ENCODE measurements around the gene FOXO3. TPM values are rescaled to one million over a fixed set of nuclear protein-coding genes. Genes with fewer than 3 reads are reported as not detected.

FOXO3 gene
- total and polyA plus RNA-seq, 2 donors (not counting 3 experiments of a cell fraction or from before 2014, with no cell fraction given): 14.4 to 16.9 TPM

DNA sequence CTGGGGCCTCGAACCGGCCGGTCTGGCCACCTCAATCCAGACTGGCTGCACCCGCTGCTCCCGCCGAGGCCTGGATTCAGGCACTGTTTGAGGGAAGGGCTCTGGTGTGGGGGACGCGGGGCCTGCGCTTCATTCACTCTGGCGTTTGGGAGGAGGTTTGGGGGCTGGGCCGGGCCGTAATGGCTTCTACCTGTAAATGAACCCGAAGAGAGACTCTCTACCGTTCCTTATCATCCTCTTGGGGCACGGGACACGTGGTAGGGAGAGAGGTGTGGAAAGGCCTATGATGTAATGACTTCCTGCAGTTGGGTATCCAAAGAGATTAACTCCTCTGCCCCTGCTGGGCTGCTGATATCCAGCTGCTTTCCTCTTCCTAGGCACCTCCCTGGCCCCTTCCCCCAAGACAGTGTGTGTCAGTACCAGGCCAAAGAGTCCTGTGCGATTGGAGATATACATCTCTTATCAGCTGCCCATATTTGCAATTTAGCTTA lies 1.8 kb downstream of the FOXO3 start:
- peak; percentile 81 for FAIRE-seq

More for the DNA sequence above, 1.8 kb downstream of the FOXO3 start:
- peak overlapping the region in 2 of 3 experiments; percentile 41 to 61 for H3K4me3 ChIP-seq (replicated peaks in 1 of 3; ENCODE audit: insufficient read depth in 1 of 3, low read depth in 1 of 3, low read length in 3 of 3)
- DNase-seq (ENCODE audit: low read depth, low spot score): peak; percentile 76
- TF ChIP-seq EZH2 (IDR thresholded peaks at IDR 0.05; ENCODE audit: borderline replicate concordance, low read depth, low read length, severe bottlenecking) (no peak), CTCF (IDR thresholded peaks at IDR 0.05; ENCODE audit: extremely low read depth in 1 of 2, insufficient read depth in 1 of 2, low read depth in 1 of 2, low read length in 2 of 2) (peak in 1 of 2 donors; percentile 2), MYC (IDR thresholded peaks at IDR 0.05; ENCODE audit: low read depth, low read length) (peak; percentile 7), FOS (IDR thresholded peaks at IDR 0.05; ENCODE audit: borderline replicate concordance, insufficient read depth, low read length) (no peak), GATA2 (IDR thresholded peaks at IDR 0.05; ENCODE audit: insufficient read depth, insufficient read length, low read depth, low read length) (peak; percentile 69), POLR2AphosphoS5 (IDR thresholded peaks at IDR 0.05; ENCODE audit: insufficient read depth, low read depth, low read length) (peak; percentile 30), JUN (IDR thresholded peaks at IDR 0.05; ENCODE audit: borderline replicate concordance, insufficient read depth, insufficient read length, low read depth) (no peak), MAX (IDR thresholded peaks at IDR 0.05; ENCODE audit: insufficient read depth, insufficient read length) (peak; percentile 85), POLR2A (IDR thresholded peaks at IDR 0.05; ENCODE audit: low read depth, low read length) (peak; percentile 24)
- no peaks in the 10 kb centered on the region for H4K20me1 ChIP-seq (replicated peaks; ENCODE audit: control insufficient read depth, extremely low read depth, insufficient read depth, low read length)
- no peaks in the 10 kb centered on the region for H3K27me3 ChIP-seq (ENCODE audit: control insufficient read depth in 2 of 2, insufficient read depth in 2 of 2, low read length in 2 of 2)
- intact Hi-C loops (cut with micrococcal nuclease): loop anchor here (2.0 to 10.0 kb wide), 2 partner anchors 446 to 1622 kb away; partner anchors contain the start of gene CDC40
- no peaks in the 10 kb centered on the region for H3K9me1 ChIP-seq (replicated peaks; ENCODE audit: control insufficient read depth, extremely low read depth, insufficient read depth, low read length)
- TSS peak; percentile 9 for BruUV-seq (replicated peaks)
- no peak overlapping the region for H3K9ac ChIP-seq (replicated peaks; ENCODE audit: extremely low read depth, insufficient read depth, low read length)
- H3K9me3 ChIP-seq (replicated peaks; ENCODE audit: control insufficient read depth, insufficient read depth, low read length): no peaks in the 10 kb centered on the region
- dilution Hi-C loops (cut with MboI; ENCODE audit: extremely low pct_ligation_motif_present, low sequenced_read_pairs): no loop called here
- peaks cover 0 to 2% of the 10 kb centered on the region in 2 experiments for H3K36me3 ChIP-seq (ENCODE audit: control insufficient read depth in 2 of 2, extremely low read depth in 1 of 2, insufficient read depth in 2 of 2, low read length in 2 of 2)
- H3K79me2 ChIP-seq (ENCODE audit: control insufficient read depth, insufficient read depth, low read length): peaks cover 16% of the 10 kb centered on the region
- H2AFZ ChIP-seq (ENCODE audit: low read depth, low read length): no peak overlapping the region
- CTCF ChIA-PET: interaction anchor here (0.7 to 3.2 kb wide), 7 partner anchors 8 to 510 kb away, joined by 3 to 14 read pairs (median 3); no protein-coding TSS in a partner anchor
- POLR2A ChIA-PET: no interaction called here
- peaks cover 46% of the 10 kb centered on the region for H3K4me1 ChIP-seq (ENCODE audit: control insufficient read depth, extremely low read depth, insufficient read depth, low read length)
- peak overlapping the region; percentile 28 for H3K27ac ChIP-seq (ENCODE audit: insufficient read depth, low read depth, low read length)
- peak overlapping the region; percentile 35 for H3K4me2 ChIP-seq (ENCODE audit: insufficient read depth, low read length)
